ENCODE results near the gene TMEM266.
"Not testable (repeated sequence)": the region's sequence is repeated elsewhere in the genome, so short reads cannot be mapped to it uniquely, and the experiment has no call there.

TMEM266 gene, protein sequence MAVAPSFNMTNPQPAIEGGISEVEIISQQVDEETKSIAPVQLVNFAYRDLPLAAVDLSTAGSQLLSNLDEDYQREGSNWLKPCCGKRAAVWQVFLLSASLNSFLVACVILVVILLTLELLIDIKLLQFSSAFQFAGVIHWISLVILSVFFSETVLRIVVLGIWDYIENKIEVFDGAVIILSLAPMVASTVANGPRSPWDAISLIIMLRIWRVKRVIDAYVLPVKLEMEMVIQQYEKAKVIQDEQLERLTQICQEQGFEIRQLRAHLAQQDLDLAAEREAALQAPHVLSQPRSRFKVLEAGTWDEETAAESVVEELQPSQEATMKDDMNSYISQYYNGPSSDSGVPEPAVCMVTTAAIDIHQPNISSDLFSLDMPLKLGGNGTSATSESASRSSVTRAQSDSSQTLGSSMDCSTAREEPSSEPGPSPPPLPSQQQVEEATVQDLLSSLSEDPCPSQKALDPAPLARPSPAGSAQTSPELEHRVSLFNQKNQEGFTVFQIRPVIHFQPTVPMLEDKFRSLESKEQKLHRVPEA

DNA sequence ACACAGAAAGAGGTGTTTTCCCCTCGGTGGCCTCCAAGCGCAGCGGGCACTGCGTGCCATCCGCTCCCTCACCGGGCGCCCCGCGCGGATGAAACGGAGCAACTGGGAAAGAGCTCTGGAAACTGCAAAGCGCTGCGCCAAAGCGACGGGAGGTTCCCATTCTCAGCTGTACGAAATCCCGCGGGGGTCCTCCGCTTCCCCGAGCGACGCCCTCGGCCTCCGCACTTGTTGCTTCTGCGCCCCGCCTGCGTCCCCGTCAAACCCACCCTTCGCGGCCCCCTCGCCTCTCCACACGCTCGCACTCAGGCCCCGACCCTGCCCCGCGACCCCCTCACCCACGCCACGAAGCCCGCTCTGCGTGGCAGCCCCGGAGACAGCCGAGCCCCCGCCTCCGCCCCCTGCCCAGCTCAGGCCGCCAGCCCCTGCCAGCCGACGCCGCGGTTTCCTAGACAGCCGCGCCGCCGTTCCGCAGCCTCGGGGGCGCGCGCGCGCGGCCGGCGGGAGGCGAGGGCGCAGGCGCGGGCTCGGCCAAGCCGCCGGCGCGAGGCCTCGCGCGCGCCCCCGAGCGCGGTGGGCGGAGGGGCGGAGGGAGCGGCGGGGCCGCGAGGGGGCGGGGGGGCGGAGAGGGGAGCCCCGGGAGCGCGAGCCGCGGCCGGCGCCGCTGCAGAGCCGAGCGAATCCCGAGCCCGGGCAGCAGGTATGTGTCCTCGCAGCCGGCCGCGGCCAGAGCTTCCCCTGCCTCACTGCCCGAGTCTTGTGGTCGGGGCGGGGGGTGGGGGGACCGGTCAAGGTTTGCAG is at the start of gene TMEM266:
Gene TMEM266, plus strand, starts transcription at position 666 of the 798 bp plus-strand sequence. CDS start 74,279 bp downstream, outside the sequence.
- DNase-seq, result peak; percentile 62

- DNase-seq, result no peak
Observed at GRCh38 chr15:76010613-76011012, 49.2 kb upstream of the TMEM266 start.

DNA sequence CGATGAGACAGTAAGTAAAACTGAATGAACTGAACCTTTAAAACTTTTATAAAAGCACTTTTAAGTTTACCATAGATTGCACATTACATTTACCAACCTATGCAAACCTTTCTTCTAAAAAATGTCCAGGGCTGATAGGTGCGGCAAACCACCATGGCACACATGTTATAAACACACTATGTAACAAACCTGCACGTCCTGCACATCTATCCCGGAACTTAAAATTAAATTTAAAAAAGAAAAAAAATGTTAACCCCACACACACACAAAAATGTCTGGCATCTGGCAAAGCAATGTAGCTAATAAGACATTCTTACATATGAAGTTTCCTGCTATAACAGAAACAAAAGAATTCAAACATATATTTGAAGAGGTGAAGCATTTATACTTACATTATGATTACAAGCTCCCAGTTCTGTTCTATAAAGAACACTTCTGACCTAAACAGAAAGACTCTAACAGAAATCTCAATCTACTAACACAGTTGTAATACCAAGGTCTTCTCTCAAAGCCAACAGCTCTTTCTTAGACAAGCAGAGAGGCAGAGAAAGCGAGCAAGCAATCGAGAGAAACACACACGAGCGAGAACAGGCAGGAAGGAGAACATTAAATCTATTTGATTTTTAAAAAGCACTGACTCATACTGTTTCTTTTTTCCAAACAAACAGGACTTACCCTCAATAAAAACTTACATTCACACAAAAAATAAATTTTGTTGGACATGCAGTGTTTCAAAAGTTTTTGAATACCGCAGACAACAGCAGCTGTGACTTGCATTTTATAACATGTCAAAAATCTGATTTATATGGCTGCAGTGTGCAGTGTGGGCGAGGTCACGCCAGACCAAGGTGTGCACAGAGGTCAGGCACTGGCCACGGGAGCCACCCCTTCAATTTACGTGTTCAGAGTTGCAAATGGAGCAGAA is 47.9 kb upstream of the TMEM266 start, which contains the start of gene NRG4:
Gene NRG4, minus strand, starts transcription at position 798 of the 925 bp plus-strand sequence. CDS start 1,194 bp downstream, outside the sequence.
- DNase-seq, result no peak

- DNase-seq, result not testable (repeated sequence)
Observed at GRCh38 chr15:76013470-76013869, 46.3 kb upstream of the TMEM266 start.

DNA sequence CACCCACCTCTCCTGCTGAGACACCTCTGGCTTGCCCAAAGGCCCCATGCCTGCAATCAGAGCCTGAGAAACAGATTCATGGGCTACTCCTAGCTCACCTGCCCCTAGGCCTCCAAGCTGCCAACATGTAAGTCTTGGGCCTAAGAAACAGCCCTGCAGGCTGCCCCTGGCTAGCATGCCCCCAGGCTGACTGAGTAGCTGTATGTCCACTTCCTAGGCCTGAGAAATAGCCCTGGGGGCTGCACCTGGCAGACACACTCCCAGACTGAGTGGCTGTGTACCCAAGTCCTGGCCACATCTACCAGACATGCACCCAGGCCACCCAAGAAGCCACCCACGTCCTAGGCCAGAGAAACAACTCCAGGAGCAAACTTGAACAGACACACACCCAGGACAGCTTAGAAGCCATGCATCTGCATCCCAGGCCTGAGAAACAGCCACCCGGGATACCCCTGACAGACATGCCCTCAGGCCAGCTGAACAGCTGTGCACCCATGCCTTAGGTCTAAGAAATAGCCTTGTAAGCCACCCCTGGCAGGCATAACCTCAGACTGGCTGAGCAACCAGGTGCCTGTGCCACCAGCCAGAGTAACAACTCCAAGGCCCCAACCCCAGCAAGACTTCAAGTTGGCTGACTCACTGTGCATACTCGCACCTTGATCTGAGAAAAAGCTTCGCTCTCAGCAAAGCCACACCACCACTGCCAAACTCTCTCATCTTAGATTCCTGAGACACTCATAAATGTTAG is 35.6 kb upstream of the TMEM266 start:
- no peak for DNase-seq

DNA sequence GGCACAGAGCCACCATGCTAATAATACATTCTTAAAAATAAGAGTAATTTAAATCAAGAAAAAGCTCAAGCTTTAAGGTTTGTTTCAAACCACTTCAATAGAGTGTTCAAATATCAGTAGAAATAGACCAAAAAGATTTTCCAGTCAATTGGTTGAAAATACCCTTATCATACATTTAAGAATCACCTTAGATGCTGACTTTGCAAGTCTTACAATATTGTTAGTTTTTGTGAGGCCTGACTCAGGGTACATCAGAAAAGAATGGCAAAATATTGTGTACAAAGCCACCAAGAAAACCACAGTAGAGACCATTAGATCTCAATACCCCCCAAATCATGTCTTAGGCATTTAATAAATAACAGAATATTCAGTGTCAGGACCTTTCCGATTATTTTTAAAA is 27.7 kb upstream of the TMEM266 start:
- no peak for DNase-seq

DNA sequence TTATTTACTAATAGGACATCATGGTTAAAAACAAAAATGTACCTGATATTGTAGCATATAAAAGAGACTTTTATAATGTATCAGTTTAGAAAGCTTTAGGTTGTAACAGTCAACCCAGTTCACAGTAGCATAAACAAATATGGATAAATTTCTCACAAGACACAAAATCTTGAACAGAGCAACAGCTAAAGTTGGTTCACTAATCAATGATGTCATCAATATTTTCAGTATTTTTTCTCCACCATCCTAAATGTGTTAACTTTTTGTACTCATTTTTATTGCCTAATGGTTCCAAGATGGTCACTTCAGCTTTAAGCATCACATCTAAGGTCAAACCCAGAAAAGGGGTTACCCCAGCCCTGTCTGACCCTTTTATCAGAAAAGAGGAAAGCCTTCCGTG is 26.3 kb upstream of the TMEM266 start:
- DNase-seq, result no peak

DNA sequence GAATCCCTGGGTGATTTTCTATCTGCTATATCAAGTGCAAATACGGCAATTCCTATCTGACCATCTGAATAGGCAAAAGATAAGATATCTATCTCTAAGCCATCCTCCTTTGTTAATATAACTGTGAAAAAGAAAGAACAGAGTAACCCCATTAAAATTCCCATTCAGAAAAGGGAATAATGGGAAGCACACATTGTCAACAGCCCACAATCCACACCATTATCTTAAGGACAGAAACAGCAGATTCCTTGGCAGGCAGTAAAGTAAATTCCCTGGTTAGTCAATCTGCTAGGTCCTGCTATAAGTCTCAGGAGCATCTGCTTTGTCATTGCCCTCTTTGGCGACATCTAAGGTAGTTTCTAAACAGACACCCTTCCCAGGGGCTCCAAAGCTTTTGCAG is 25.7 kb upstream of the TMEM266 start:
- DNase-seq, result no peak

DNA sequence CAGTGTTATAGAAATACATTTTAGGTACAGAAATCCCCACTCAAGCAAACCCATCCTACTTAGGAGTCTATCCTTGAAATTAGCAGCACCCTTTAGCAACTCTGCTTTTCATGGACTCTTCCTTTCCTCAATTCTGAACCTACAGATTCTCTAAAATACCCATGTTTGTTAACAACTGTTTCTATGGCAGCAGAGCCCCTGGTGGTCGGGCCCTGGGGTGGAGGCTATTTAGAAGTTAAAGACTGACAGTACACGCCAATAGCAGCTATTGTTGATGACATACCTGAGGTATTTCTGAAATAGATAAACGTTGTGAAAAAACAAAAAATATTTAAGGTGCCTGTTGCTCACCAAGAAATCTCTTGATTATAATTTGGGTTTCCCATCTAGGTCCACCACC is 24.2 kb upstream of the TMEM266 start:
- DNase-seq, result no peak

DNA sequence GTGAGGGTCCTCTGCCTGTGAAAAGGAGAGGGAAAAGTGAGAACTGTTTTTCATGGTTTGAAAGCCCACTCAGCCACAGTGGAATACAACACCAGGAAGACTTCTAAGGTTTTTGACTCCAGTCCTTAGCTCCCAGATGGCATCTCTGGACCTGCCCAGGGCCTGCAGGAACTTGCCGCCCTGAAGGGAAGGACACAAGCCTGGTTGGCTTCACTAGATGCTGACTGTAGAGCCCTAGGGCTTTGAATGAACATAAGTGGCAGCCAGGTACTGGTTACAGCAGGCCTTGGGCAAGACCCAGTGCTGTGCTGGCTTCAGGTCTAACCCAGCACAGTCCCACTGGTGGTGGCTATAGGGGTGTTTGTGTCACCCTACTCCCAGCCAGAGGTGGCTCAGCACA is 21.3 kb upstream of the TMEM266 start:
- DNase-seq, result no peak

DNA sequence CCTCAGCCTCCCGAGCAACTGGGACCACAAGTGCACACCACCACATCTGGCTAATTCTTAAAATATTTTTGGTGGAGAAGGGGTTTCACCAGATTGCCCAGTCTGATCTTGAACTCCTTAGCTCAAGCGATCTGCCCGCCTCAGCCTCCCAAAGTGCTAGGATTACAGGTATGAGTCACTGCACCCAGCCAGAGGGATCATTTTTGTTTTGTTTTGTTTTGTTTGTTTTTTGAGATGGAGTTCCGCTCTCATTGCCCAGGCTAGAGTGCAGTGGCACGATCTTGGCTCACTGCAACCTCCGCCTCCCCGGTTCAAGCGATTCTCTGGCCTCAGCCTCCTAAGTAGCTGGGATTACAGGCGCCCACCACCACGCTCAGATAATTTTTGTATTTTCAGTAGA is 5.6 kb upstream of the TMEM266 start:
- not testable (repeated sequence) for DNase-seq

DNA sequence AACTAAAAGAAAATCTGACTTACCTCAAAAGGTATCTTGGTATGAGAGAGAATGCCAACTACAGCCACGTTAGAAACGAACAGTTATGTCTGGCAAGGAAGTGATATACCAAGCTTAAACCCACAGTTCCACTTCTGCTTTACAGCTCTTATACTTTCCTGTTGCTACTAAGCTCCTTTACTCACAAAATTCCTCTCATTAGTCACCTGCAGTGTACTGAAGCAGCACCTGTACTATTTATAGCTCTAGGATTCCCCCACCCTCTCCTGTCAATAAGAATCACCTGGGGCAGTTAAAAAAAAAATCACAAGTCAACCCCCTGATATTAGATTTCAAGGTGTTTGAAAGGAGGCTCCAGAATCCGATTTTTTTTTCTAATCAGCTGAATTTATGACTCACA is 2.9 kb upstream of the TMEM266 start:
- DNase-seq, result no peak

GRCh38 chr15:76057332-76058000 is 2.3 kb upstream of the TMEM266 start:
- peak; percentile 31 for DNase-seq

DNA sequence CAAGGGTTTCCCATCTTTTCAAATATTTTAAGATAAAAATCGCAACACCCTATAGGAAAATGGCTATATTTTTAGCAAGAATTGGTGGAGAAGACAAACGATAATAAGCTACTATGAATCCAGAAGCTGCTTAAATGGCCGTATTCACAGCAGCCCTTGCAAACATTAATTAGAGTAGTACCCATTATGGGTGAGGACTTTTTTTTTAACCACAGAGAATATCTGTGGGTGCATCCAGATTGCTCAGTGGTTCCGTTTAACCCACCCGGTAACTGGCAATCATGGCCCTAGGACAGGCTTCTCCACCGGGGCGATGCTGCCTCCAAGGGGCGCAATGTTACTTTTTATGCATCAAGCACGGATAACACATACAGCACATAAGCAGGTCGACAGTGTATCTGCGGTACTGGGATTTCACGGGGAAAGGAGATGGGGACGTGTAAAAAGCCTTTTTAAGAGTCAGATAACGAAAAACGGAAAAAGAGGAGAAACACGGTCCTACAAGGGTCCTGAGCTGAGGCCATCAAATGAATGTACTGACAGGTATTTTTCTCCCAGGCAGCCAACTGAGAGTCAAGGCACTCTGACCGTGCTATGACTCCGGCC is 968 bp upstream of the TMEM266 start:
- DNase-seq, result no peak

- DNase-seq, result no peak
Observed at GRCh38 chr15:76060118-76060989, 569 bp downstream of the TMEM266 start.

DNA sequence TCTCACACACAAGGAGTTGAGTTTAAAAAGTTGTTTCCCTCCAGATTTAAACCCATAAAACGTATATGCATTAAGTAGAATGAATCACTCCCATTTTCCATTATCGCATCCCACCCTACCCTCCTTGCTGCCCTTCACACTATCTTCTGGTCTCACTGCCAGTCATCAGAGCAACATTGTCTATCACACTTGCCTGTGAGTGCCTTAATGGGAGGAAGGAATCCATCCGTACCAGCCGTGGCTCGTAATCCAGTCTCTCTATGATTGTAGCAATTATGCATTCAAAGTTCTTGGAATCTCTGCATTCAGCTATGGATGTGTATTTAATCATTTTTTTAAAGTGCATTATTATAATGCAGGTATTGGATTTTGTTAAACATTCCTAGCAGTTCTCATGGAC is 1.9 kb downstream of the TMEM266 start:
- no peak for DNase-seq

- DNase-seq, result no peak
Observed at GRCh38 chr15:76062286-76062685, 2.5 kb downstream of the TMEM266 start.

- no peak for DNase-seq
Observed at GRCh38 chr15:76064375-76064774, 4.6 kb downstream of the TMEM266 start.

GRCh38 chr15:76065245-76065644 is 5.5 kb downstream of the TMEM266 start:
- DNase-seq, result no peak

DNA sequence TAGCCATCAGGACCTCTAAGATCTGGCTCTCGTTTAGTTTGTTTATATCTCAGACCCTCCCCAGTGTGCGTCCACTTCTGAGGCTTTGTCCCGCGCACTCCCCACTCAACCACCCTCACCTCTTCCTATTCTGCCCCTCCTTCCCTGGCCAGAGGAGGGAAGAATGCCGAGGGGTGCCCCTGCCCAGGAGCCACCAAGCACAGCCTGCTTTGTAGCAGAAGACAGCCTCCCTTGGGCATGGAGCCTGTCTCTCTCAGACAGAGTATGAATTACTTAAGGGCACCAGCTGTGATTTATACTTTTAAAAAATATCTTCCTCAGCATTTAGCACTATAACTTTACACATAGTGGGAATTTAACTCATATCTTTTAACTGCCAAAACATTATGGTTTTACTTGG is 6.0 kb downstream of the TMEM266 start:
- DNase-seq, result no peak
